Measurements from ENCODE around the gene MRGPRD. TPM values are rescaled to one million over a fixed set of nuclear protein-coding genes. Genes with fewer than 3 reads are reported as not detected.
A peak's percentile ranks its signal among the peaks of the same experiment; 100 is the strongest.

MRGPRD gene
- total and polyA plus RNA-seq, 4 donors, result not detected

GRCh38 chr11:69010361-69010891 is 29.6 kb upstream of the MRGPRD start:
- peak overlapping the region; percentile 70 to 90 for H3K27ac ChIP-seq (ENCODE audit: low read depth in 1 of 2, low read length in 2 of 2)
- TF ChIP-seq FOXA1 (IDR thresholded peaks at IDR 0.05), result no peak
- no peak for TF ChIP-seq FOXA2 (IDR thresholded peaks at IDR 0.05)
- TF ChIP-seq RAD21 (IDR thresholded peaks at IDR 0.05), result no peak
- no peak for TF ChIP-seq CTCF (IDR thresholded peaks at IDR 0.05; ENCODE audit: low read depth, low read length, missing input control)
- TF ChIP-seq, protein P1, sequence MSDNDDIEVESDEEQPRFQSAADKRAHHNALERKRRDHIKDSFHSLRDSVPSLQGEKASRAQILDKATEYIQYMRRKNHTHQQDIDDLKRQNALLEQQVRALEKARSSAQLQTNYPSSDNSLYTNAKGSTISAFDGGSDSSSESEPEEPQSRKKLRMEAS (IDR thresholded peaks at IDR 0.05), result no peak
- TF ChIP-seq TAF1 (conservative IDR thresholded peaks at IDR 0.05), result no peak
- TF ChIP-seq GABPA (IDR thresholded peaks at IDR 0.05 in 1 of 2, conservative IDR thresholded peaks at IDR 0.05 in 1 of 2), result no peak
- TF ChIP-seq NR2F2 (IDR thresholded peaks at IDR 0.05), result no peak
- TF ChIP-seq HNF4G (IDR thresholded peaks at IDR 0.05), result no peak
- peak in 1 of 2 donors; percentile 23 for TF ChIP-seq HNF4A (conservative IDR thresholded peaks at IDR 0.05)
- no peak for TF ChIP-seq YY1 (IDR thresholded peaks at IDR 0.05)
- no peak for TF ChIP-seq ATF3 (IDR thresholded peaks at IDR 0.05)
- TF ChIP-seq JUND (IDR thresholded peaks at IDR 0.05), result no peak
- TF ChIP-seq, protein P2, sequence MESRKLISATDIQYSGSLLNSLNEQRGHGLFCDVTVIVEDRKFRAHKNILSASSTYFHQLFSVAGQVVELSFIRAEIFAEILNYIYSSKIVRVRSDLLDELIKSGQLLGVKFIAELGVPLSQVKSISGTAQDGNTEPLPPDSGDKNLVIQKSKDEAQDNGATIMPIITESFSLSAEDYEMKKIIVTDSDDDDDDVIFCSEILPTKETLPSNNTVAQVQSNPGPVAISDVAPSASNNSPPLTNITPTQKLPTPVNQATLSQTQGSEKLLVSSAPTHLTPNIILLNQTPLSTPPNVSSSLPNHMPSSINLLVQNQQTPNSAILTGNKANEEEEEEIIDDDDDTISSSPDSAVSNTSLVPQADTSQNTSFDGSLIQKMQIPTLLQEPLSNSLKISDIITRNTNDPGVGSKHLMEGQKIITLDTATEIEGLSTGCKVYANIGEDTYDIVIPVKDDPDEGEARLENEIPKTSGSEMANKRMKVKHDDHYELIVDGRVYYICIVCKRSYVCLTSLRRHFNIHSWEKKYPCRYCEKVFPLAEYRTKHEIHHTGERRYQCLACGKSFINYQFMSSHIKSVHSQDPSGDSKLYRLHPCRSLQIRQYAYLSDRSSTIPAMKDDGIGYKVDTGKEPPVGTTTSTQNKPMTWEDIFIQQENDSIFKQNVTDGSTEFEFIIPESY (IDR thresholded peaks at IDR 0.05), result no peak
- peak in 1 of 2 donors; percentile 68 for TF ChIP-seq RXRA (IDR thresholded peaks at IDR 0.05)
- WGBS, result 40% methylated on average over 9 of the region's 9 CpGs
- H3K36me3 ChIP-seq (ENCODE audit: control insufficient read depth in 4 of 4, insufficient read depth in 3 of 4, low read depth in 1 of 4, low read length in 3 of 4), result no peaks in the 10 kb centered on the region
- DNase-seq (ENCODE audit: low spot score), result no peak
- peaks cover 27 to 59% (median 45%) of the 10 kb centered on the region in 4 donors for H3K4me1 ChIP-seq (ENCODE audit: control insufficient read depth in 4 of 4, insufficient read depth in 4 of 4, low read length in 3 of 4)
- H3K4me3 ChIP-seq (ENCODE audit: low read depth in 1 of 3, low read length in 3 of 3), result peak overlapping the region in 2 of 3 donors; percentile 26 to 44
- H3K9ac ChIP-seq (ENCODE audit: low read depth in 1 of 2, low read length in 2 of 2), result no peak overlapping the region
- no peaks in the 10 kb centered on the region for H3K9me3 ChIP-seq (ENCODE audit: control insufficient read depth in 4 of 4, low read length in 3 of 4)
- H3K27me3 ChIP-seq (ENCODE audit: control insufficient read depth in 4 of 4, insufficient read depth in 4 of 4, low read length in 3 of 4), result no peaks in the 10 kb centered on the region

DNA sequence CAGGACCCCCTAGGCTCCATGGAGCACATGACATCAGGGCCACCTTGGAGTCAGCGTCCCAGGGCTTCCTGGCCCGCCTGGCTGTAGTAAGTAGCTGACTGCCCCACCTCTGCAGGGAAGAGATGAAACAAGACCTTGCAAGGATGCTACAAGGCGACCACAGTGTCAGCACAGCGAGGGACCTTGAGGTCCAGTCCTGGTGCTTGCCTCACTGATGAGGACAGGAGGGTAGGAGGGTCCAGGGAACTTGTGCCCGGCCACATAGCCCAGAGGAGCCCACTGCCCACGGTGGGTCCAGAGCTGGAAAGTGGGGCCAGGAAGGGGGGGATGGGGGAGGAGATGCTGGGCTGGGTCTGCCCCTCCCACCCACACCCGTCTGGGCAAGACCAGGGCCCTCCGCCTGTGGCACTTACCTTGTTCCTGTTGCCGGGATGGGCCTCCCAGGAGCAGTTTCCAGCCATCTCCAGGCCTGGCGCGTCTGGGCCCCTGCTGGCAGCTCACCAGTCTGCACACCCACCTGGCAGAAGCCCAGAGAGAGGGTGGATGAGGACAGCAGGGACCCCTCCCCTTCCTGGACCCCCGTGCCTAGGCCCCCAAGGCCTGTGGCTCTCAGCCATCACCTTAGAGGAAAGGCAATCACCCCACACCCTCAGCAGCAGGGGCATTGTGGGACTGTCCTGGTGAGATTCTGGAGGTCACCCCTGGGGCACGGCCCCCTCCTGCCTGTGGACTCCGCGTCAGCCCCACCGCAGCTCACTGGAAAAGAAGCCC is 28.8 kb upstream of the MRGPRD start:
- TF ChIP-seq GABPA (IDR thresholded peaks at IDR 0.05 in 1 of 2, conservative IDR thresholded peaks at IDR 0.05 in 1 of 2), result no peak
- TF ChIP-seq RAD21 (IDR thresholded peaks at IDR 0.05), result no peak
- no peak for TF ChIP-seq HNF4G (IDR thresholded peaks at IDR 0.05)
- TF ChIP-seq HNF4A (conservative IDR thresholded peaks at IDR 0.05), result no peak
- no peak for TF ChIP-seq EGR1 (IDR thresholded peaks at IDR 0.05; ENCODE audit: low read depth in 2 of 2)
- TF ChIP-seq ATF3 (IDR thresholded peaks at IDR 0.05), result no peak
- DNase-seq (ENCODE audit: low spot score), result no peak
- 71% methylated on average over 16 of the region's 16 CpGs for WGBS
- Histone ChIP-seq H3K9me3 (ENCODE audit: control insufficient read depth in 4 of 4, low read length in 3 of 4) (no peaks in the 10 kb centered on the region), H3K4me1 (ENCODE audit: control insufficient read depth in 4 of 4, insufficient read depth in 4 of 4, low read length in 3 of 4) (peaks cover 27 to 59% (median 45%) of the 10 kb centered on the region in 4 donors), H3K36me3 (ENCODE audit: control insufficient read depth in 4 of 4, insufficient read depth in 3 of 4, low read depth in 1 of 4, low read length in 3 of 4) (no peaks in the 10 kb centered on the region), H3K4me3 (ENCODE audit: low read depth in 1 of 3, low read length in 3 of 3) (no peak overlapping the region), H3K27ac (ENCODE audit: low read depth in 1 of 2, low read length in 2 of 2) (peak overlapping the region; percentile 70 to 90), H3K27me3 (ENCODE audit: control insufficient read depth in 4 of 4, insufficient read depth in 4 of 4, low read length in 3 of 4) (no peaks in the 10 kb centered on the region), H3K9ac (ENCODE audit: low read depth in 1 of 2, low read length in 2 of 2) (no peak overlapping the region)
